GM19455 (cell line): ENCODE measurements around the gene WHAMM.

Source experiments
- ATAC-seq: cut with Tn5 transposase; IDR thresholded peaks from one replicate; pipeline ENCODE4 v1.9.1; 2021; ENCODE audit not compliant: unreplicated experiment

The WHAMM gene

DNA sequence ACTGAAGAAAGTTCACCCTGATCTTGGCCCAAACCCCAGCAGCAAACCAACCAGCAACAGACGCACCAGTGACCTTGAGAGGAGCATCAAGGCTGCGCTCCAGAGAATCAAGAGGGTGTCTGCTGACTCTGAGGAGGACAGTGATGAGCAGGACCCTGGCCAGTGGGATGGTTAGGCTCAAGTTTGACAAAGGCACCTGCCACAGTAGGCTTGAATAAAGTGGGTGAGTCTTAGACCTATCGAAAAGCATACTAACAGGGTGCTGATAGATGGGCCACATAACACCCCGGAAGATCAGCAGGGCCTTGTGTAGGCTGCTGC is 23.9 kb downstream of the WHAMM start:
- ATAC-seq, result no peak

DNA sequence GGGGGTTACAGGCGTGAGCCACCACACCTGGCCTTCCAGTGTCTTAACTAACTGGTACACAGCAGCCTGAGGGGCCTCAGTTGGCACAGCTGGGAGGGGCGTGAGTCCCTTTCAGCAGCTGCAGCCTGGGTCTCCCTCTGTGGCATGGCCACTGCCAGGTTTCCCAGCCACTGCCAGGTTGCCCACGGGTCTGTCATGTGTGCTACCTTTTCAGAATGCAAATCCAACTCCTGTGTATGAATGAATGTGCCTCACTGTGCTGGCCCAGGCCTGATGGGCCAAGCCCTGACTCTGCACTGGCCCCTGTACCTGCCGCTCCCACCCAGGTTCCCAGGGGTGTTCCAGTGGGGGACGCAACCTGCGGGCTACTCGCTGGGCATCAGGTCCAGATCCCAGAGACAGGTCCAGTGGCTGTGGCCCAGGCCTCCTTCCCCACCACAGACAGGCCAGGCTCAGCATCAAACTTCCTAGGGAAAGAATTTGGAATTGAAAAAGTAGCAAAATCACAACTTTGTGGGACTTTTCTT is 26.0 kb downstream of the WHAMM start:
- ATAC-seq, result no peak

DNA sequence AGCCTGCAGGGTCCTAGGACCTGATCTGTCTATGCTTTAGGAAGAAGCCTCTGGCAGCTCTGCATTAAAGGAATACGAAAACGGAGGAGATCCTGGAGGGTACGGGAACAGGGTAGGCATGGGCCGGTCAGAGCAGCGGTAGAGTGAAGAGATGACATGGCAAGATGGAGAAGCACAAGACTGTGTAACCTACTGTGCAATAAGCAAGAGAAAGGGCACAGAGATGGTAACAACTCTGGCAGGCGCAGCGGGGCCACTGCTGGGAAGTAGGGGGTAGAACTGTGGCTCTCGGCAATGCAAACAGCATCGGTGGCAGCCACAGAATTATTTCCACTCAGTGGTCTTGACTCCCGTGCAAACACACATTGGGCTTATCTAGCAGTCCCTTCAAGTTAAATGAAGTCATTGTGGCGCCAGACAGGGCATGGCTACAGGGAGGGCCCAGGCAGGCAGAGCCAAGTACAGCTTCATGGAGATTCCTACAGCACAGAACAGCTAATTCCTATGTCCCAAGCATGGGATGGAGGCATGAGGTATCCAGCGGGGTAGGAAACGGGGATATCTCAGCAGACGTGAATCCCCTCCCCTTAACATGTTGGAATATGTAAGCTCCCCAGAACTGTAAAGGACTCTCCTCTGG is 28.8 kb downstream of the WHAMM start:
- ATAC-seq, result no peak

DNA sequence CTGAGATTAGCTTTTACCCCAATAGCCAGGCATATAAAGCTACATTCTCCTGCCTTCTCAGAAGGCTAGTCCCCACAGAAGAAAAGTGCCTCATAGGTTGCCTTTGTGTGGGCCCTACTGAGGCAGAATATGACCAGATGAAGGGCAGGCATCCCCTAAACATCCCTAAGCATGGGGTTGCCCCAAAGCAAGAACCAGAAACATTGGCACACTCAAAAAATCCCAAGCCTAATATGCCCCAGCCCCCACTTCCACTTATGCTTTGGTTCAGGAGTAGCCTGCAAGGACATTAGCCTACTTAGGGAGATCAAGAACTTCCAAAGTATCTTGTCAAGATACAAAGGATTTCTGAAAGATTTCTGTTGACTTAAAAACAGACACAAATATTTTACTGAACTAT is 29.7 kb downstream of the WHAMM start:
- ATAC-seq, result no peak

- no peak for ATAC-seq
Measured at GRCh38 chr15:82840166-82840565, 30.7 kb downstream of the WHAMM start.

GRCh38 chr15:82843566-82843965 is 34.1 kb downstream of the WHAMM start:
- ATAC-seq, result no peak

DNA sequence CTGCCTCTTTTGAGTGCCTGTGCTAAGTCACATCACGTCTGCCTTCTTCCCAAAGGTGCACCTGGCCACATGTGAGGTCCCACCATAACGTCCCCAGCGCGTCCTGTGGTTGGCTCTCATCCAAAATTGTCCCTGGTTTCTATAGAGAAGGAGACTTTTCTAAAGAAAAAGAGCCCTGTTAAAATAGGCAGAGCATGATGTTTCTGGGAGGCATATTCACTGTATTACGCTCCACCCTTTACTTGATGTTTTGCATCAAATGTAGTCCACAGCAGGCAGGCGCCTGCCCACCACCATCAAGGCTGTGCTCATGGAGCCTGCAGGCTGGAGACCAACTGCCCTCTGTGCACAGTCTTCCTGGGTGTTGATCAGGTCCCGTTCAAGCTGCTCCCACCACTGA is 36.3 kb downstream of the WHAMM start:
- ATAC-seq, result no peak

DNA sequence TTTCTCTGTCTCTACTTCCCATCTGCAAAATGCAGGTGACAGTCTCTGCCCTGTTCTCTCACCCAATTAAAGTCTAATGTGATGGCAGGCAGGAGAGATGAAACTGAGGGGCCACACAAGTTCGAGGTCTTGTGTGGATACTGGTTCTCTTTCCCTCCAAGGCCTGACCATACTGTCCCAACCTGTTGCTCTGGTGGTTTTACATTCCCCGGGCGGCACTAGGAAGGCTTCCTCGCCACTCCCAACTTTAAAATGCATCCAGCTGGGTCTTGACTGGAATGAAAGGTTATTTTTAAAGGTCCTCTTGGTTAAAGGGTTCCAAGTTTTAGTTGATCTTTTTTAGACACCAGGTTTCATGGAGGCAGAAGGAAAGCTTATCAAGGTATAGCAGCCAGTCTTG is 37.2 kb downstream of the WHAMM start:
- no peak for ATAC-seq

GRCh38 chr15:82847703-82848102 is 38.3 kb downstream of the WHAMM start:
- ATAC-seq, result no peak

GRCh38 chr15:82848241-82848993 is 39.0 kb downstream of the WHAMM start:
- no peak for ATAC-seq

GRCh38 chr15:82849556-82850512 is 40.4 kb downstream of the WHAMM start:
- no peak for ATAC-seq

DNA sequence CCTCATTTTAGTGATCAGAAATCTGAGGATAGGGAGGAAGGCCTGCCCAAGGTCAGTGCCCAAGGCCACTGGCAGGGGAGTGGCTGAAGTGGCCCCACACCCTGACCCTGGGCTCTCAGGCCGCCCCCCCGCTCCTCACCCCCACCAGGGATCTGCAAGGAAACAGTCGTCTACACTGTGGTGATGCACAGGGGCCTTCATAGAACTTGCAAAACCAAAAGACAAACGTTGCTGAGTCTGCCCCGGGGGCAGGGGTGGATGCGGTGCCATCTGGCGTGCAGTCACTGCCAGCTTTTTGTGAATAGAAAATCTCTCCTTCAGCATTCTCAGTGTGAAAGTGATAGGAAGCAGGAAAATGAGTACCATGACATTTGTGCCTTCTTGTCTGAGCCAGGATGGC is 41.3 kb downstream of the WHAMM start:
- ATAC-seq, result no peak

DNA sequence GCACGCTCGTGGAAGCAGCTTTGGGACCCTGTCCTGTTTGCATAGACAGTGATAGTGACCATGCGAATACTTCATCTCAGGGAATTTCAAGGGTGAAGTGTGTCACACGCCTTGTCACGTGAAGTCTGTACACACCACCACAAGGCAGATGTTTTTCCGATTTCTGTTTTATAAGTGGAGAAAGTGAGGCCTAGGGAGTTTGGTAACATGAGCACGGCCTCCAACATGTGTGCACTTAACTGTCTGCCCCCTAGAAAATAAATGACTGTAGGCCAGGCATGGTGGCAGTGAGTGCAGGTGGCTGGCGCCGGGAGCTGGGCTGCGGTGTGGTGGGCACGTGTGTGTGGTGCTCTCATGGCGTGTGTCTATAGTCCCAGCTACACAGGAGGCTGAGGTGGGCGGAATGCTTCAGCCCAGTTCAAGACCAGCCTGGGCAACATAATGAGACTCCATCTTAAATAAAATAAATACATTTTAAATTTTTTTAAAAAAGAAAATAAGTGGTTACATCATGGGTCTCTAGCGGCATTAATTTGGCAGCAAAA is 42.0 kb downstream of the WHAMM start:
- ATAC-seq, result no peak

- no peak for ATAC-seq
Measured at GRCh38 chr15:82851981-82852511, 42.6 kb downstream of the WHAMM start.

DNA sequence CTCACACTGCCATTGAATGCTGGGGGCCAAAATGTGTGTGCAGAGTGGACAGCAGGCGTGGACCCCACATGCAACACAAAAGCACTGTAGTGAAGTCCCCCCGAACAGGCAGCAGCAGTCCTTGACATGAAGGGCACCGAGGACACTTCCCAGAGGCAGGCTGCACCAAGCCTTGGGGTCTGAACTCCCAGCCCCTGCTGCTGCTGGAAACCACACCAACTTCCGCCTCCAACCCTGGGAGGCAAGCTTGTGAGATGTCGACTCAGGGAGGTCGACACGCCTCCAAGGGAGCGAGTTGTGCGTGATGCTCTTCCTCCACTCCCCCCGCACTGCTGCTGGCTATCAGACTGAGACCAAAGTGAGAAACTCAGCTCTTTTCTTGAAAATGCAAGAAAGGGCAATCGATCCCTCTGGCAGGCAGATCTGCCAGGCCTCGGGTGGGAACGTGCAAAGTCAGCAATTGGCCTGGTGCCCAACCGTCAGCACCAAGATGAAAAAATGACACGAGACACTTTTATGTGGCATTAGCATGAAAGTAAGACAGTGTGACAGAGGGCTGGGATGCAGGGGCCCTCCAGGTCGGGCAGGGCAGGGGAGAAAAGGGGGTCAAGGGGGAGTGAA is 43.6 kb downstream of the WHAMM start:
- no peak for ATAC-seq

DNA sequence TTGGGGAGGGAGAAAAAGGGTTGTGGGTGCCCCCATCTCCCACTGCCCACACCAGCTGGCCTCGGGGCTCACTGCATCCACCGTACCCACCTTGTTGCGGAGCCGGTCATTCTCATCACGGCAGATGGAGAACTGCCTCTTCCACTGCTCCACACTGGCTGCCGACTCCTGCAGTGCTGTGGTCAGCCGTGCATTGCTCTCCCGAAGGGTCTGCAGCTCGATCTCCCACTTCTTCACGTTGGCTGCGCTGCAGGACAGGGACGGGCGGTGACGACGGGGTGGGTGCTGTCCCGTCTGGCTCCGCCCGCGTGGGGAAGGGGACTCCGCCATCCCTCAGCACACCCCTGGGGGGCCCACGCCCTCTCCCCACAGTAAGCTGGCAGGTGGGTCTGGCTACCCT is 45.1 kb downstream of the WHAMM start:
- ATAC-seq, result no peak

GRCh38 chr15:82855286-82856100 is 46.1 kb downstream of the WHAMM start:
- ATAC-seq, result no peak

GRCh38 chr15:82856397-82857170 is 47.2 kb downstream of the WHAMM start:
- ATAC-seq, result no peak

- no peak for ATAC-seq
Measured at GRCh38 chr15:82858932-82859331, 49.5 kb downstream of the WHAMM start.
